Measurements from ENCODE around the gene WWTR1. TPM values are rescaled to one million over a fixed set of nuclear protein-coding genes. Genes with fewer than 3 reads are reported as not detected.

Gene WWTR1
- total RNA-seq, 2 donors from 2014 or later = 17.3 to 18.5 TPM

- no peaks in the 10 kb centered on the region for H3K9me3 Mint-ChIP-seq
- no peak for TF ChIP-seq CTCF (conservative IDR thresholded peaks at IDR 0.05)
- peaks cover 2% of the 10 kb centered on the region for H3K27me3 Mint-ChIP-seq (ENCODE audit: insufficient read depth)
- no peak overlapping the region for H3K27ac ChIP-seq (ENCODE audit: low read depth, low read length)
- H3K36me3 ChIP-seq (ENCODE audit: control insufficient read depth, insufficient read depth, low read length) = no peaks in the 10 kb centered on the region
- no peaks in the 10 kb centered on the region for H3K4me1 ChIP-seq (ENCODE audit: control insufficient read depth, insufficient read depth, low read length)
- 80 to 86% methylated on average over 7 to 14 of the region's 14 CpGs for WGBS, 2 experiments (ENCODE audit: insufficient coverage in 1 of 2, insufficient read length in 1 of 2)
- no peak overlapping the region for H3K4me3 ChIP-seq (ENCODE audit: low read length)
- H3K27ac Mint-ChIP-seq = no peak overlapping the region
- H3K4me3 Mint-ChIP-seq = no peak overlapping the region
- H3K36me3 Mint-ChIP-seq (ENCODE audit: low read depth) = no peaks in the 10 kb centered on the region
- H3K27me3 ChIP-seq (ENCODE audit: control insufficient read depth, insufficient read depth, low read length, poor library complexity, severe bottlenecking) = no peaks in the 10 kb centered on the region
- no peak for DNase-seq
- H3K4me1 Mint-ChIP-seq = peaks cover 26% of the 10 kb centered on the region
- H3K9me3 ChIP-seq (ENCODE audit: control insufficient read depth, low read length) = no peaks in the 10 kb centered on the region
- H3K9ac ChIP-seq (ENCODE audit: extremely low read depth, low read length, poor library complexity, severe bottlenecking) = no peak overlapping the region
These were observed 150.1 kb downstream of the WWTR1 start for GRCh38 chr3:149507491-149508324.

DNA sequence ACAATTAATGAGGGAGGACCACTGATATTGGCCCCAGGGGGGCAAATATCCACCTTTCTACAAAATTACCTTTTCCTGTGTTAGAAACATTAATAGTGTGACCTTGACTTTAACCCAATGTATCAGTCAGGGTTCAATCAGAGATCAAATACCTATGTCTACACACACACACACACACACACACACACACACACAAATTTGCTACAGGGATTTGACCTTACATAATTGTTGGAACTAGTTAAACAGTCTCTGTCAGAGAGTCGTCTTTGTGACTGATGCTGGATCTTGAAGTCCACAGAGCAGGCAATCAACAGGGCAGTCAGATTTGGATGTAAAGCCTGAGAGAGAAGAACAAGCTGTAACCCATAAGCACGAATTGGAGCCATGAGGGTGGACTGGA is 150.9 kb downstream of the WWTR1 start:
- DNase-seq = no peak
- peaks cover 23% of the 10 kb centered on the region for H3K4me1 Mint-ChIP-seq
- Histone ChIP-seq H3K4me3 (ENCODE audit: low read length) (no peak overlapping the region), H3K9me3 (ENCODE audit: control insufficient read depth, low read length) (no peaks in the 10 kb centered on the region), H3K27ac (ENCODE audit: low read depth, low read length) (no peak overlapping the region), H3K4me1 (ENCODE audit: control insufficient read depth, insufficient read depth, low read length) (no peaks in the 10 kb centered on the region), H3K9ac (ENCODE audit: extremely low read depth, low read length, poor library complexity, severe bottlenecking) (no peak overlapping the region), H3K36me3 (ENCODE audit: control insufficient read depth, insufficient read depth, low read length) (no peaks in the 10 kb centered on the region), H3K27me3 (ENCODE audit: control insufficient read depth, insufficient read depth, low read length, poor library complexity, severe bottlenecking) (no peaks in the 10 kb centered on the region)
- 86 to 89% methylated on average over 2 of the region's 2 CpGs for WGBS, 2 experiments (ENCODE audit: insufficient coverage in 1 of 2, insufficient read length in 1 of 2)
- peaks cover 2% of the 10 kb centered on the region for H3K27me3 Mint-ChIP-seq (ENCODE audit: insufficient read depth)
- no peak for TF ChIP-seq CTCF (conservative IDR thresholded peaks at IDR 0.05)
- no peaks in the 10 kb centered on the region for H3K9me3 Mint-ChIP-seq
- H3K4me3 Mint-ChIP-seq = no peak overlapping the region
- H3K27ac Mint-ChIP-seq = no peak overlapping the region
- H3K36me3 Mint-ChIP-seq (ENCODE audit: low read depth) = no peaks in the 10 kb centered on the region

GRCh38 chr3:149506540-149506939 is 151.3 kb downstream of the WWTR1 start:
- no peaks in the 10 kb centered on the region for H3K9me3 Mint-ChIP-seq
- Histone ChIP-seq H3K4me3 (ENCODE audit: low read length) (no peak overlapping the region), H3K4me1 (ENCODE audit: control insufficient read depth, insufficient read depth, low read length) (no peaks in the 10 kb centered on the region), H3K36me3 (ENCODE audit: control insufficient read depth, insufficient read depth, low read length) (no peaks in the 10 kb centered on the region), H3K27me3 (ENCODE audit: control insufficient read depth, insufficient read depth, low read length, poor library complexity, severe bottlenecking) (no peaks in the 10 kb centered on the region), H3K9ac (ENCODE audit: extremely low read depth, low read length, poor library complexity, severe bottlenecking) (no peak overlapping the region), H3K9me3 (ENCODE audit: control insufficient read depth, low read length) (no peaks in the 10 kb centered on the region), H3K27ac (ENCODE audit: low read depth, low read length) (no peak overlapping the region)
- no peak for TF ChIP-seq CTCF (conservative IDR thresholded peaks at IDR 0.05)
- no peaks in the 10 kb centered on the region for H3K36me3 Mint-ChIP-seq (ENCODE audit: low read depth)
- DNase-seq = no peak
- no peak overlapping the region for H3K4me3 Mint-ChIP-seq
- H3K27ac Mint-ChIP-seq = no peak overlapping the region
- peaks cover 2% of the 10 kb centered on the region for H3K27me3 Mint-ChIP-seq (ENCODE audit: insufficient read depth)
- H3K4me1 Mint-ChIP-seq = peaks cover 23% of the 10 kb centered on the region
- WGBS, 2 experiments (ENCODE audit: insufficient coverage in 1 of 2, insufficient read length in 1 of 2) = 100% methylated on average over 1 of the region's 1 CpG; no CpG with 5 or more reads in 1 of the 2 experiments

All from endodermal cell (in vitro differentiated cells).